GM23338 (cell line): Measurements from ENCODE around the gene CDKAL1. TPM values are rescaled to one million over a fixed set of nuclear protein-coding genes. Genes with fewer than 3 reads are reported as not detected.

ENCODE experiments used
- ATAC-seq: fragments of 200-7000 bp; cut with Tn5 transposase; 3 replicates; pipeline ENCODE4 v1.9.1; 2020
- DNase-seq: peaks from one replicate; pipeline ENCODE4 v3.0.0-alpha.2; 2015; ENCODE audit warnings: low spot score
- H2AFZ ChIP-seq: fragments of 200-600 bp; sonication (generic); 2 replicates; pipeline ENCODE4 v1.8.0; 2016; ENCODE audit warnings: antibody characterized with exemption, mild to moderate bottlenecking, moderate library complexity
- H3F3A ChIP-seq: fragments of 200-600 bp; sonication (generic); replicated peaks from 2 replicates; pipeline ENCODE4 v1.8.0; 2017; ENCODE audit warnings: antibody characterized with exemption, mixed run types, low read depth
- H3K27ac ChIP-seq: fragments of 200-600 bp; sonication (generic); 2 replicates; pipeline ENCODE4 v1.6.1; 2016; ENCODE audit warnings: low read depth
- H3K27me3 ChIP-seq: fragments of 200-600 bp; sonication (generic); 2 replicates; pipeline ENCODE4 v1.8.0; 2016; ENCODE audit warnings: mild to moderate bottlenecking, mixed run types, moderate library complexity; ENCODE audit not compliant: insufficient read depth
- H3K36me3 ChIP-seq: fragments of 200-600 bp; sonication (generic); 2 replicates; pipeline ENCODE4 v1.8.0; 2016; ENCODE audit warnings: mild to moderate bottlenecking; ENCODE audit not compliant: insufficient read depth
- H3K4me1 ChIP-seq: fragments of 200-600 bp; sonication (generic); 2 replicates; pipeline ENCODE4 v1.8.0; 2016; ENCODE audit warnings: mild to moderate bottlenecking, moderate library complexity; ENCODE audit not compliant: insufficient read depth
- H3K4me2 ChIP-seq: fragments of 200-600 bp; sonication (generic); 2 replicates; pipeline ENCODE4 v1.7.1; 2017; ENCODE audit warnings: mixed run types
- H3K4me3 ChIP-seq: fragments of 200-600 bp; sonication (generic); 2 replicates; pipeline ENCODE4 v1.6.1; 2016; ENCODE audit warnings: mixed run types
- H3K79me2 ChIP-seq: fragments of 200-600 bp; sonication (generic); replicated peaks from 2 replicates; pipeline ENCODE4 v1.8.0; 2017; ENCODE audit warnings: mild to moderate bottlenecking; ENCODE audit not compliant: insufficient read depth
- H3K9me2 ChIP-seq: fragments of 200-600 bp; sonication (generic); 2 replicates; pipeline ENCODE4 v1.8.0; 2017; ENCODE audit not compliant: insufficient read depth
- H4K20me1 ChIP-seq: fragments of 200-600 bp; sonication (generic); replicated peaks from 2 replicates; pipeline ENCODE4 v1.8.0; 2017; ENCODE audit warnings: mild to moderate bottlenecking; ENCODE audit not compliant: insufficient read depth
- H3K27ac Mint-ChIP-seq: 2 replicates; pipeline ENCODE4 v1.8.0; 2020; ENCODE audit warnings: inconsistent platforms, mild to moderate bottlenecking, moderate library complexity, mixed read lengths
- H3K27me3 Mint-ChIP-seq: 3 replicates; pipeline ENCODE4 v1.8.0; 2022; ENCODE audit warnings: low read depth, mild to moderate bottlenecking, moderate library complexity, mixed read lengths, inconsistent platforms; ENCODE audit not compliant: insufficient read depth, poor library complexity
- H3K36me3 Mint-ChIP-seq: 3 replicates; pipeline ENCODE4 v1.8.0; 2021; ENCODE audit warnings: low read depth, mild to moderate bottlenecking, inconsistent platforms, moderate library complexity, mixed read lengths
- H3K4me1 Mint-ChIP-seq: 3 replicates; pipeline ENCODE4 v1.8.0; 2020; ENCODE audit warnings: mild to moderate bottlenecking, inconsistent platforms, mixed read lengths
- H3K4me3 Mint-ChIP-seq: 3 replicates; pipeline ENCODE4 v1.8.0; 2021; ENCODE audit warnings: moderate library complexity, mild to moderate bottlenecking, inconsistent platforms, mixed read lengths
- H3K9me3 Mint-ChIP-seq: 3 replicates; pipeline ENCODE4 v1.8.0; 2020; ENCODE audit warnings: moderate library complexity, mild to moderate bottlenecking, inconsistent platforms, mixed read lengths
- CTCF ChIP-seq, 2 experiments: fragments of 200-600 bp in 1 of 2; sonication (generic) in 1 of 2; conservative IDR thresholded peaks; 2 replicates each; pipeline versions ENCODE4 v1.5.1 to v1.6.1; 2016 to 2017; ENCODE audit warnings: antibody characterized with exemption in 2 of 2, low read depth in 2 of 2, mild to moderate bottlenecking in 2 of 2, moderate library complexity in 1 of 2
- EZH2 ChIP-seq: fragments of 200-600 bp; sonication (generic); IDR thresholded peaks from one replicate; pipeline ENCODE4 v1.8.0; 2017; ENCODE audit warnings: antibody characterized with exemption, mild to moderate bottlenecking, low read depth; ENCODE audit not compliant: unreplicated experiment
- JUNB ChIP-seq: IDR thresholded peaks from one replicate; pipeline ENCODE4 v1.6.1; 2016; ENCODE audit warnings: antibody characterized with exemption; ENCODE audit not compliant: unreplicated experiment
- REST ChIP-seq: IDR thresholded peaks from one replicate; pipeline ENCODE4 v1.6.1; 2018; ENCODE audit warnings: antibody characterized with exemption; ENCODE audit not compliant: unreplicated experiment
- STAT1 ChIP-seq: IDR thresholded peaks from one replicate; pipeline ENCODE4 v1.6.1; 2016; ENCODE audit warnings: antibody characterized with exemption; ENCODE audit not compliant: unreplicated experiment
- ZNF331 ChIP-seq: fragments of 250-450 bp; sonication (Bioruptor Pico); IDR thresholded peaks from 2 replicates; pipeline ENCODE4 v1.5.0; 2020; ENCODE audit warnings: low read depth, mild to moderate bottlenecking, moderate library complexity
- ZNF462 ChIP-seq: fragments of 250-450 bp; sonication (Bioruptor Pico); IDR thresholded peaks from 2 replicates; pipeline ENCODE4 v1.5.0; 2020; ENCODE audit warnings: mild to moderate bottlenecking, moderate library complexity
- polyA plus RNA-seq: library from polyadenylated mRNA; unstranded; fragments of >200 nt; fragmentation: Nextera tagmentation; extraction: Ambion mirVana; gene quantifications from 2 replicates; pipeline ENCODE4 v1.2.1, GENCODE V29; 2016
- total RNA-seq: library from RNA; depleted of rRNA; stranded (reverse); fragments of >200 nt; shearing (Covaris generic); gene quantifications from 2 replicates; pipeline ENCODE4 v1.2.3, GENCODE V29; 2014

Gene CDKAL1
- total and polyA plus RNA-seq, 2 experiments from 2014 or later, result 17.8 to 35.0 TPM

GRCh38 chr6:20623761-20624160 lies 89.5 kb downstream of the CDKAL1 start (continued):
- TF ChIP-seq ZNF462 (CRISPR knock-in tag) (no peak), EZH2 (no peak), STAT1 (no peak)

- DNase-seq (no peak), ATAC-seq (no peak)
- H3K27me3 Mint-ChIP-seq, result no peaks in the 10 kb centered on the region
- peaks cover 30% of the 10 kb centered on the region for H3K4me1 ChIP-seq
- no peaks in the 10 kb centered on the region for H3K9me3 Mint-ChIP-seq
- H3K4me3 Mint-ChIP-seq, result no peak overlapping the region
- H3K4me3 ChIP-seq, result no peak overlapping the region
- H4K20me1 ChIP-seq, result no peaks in the 10 kb centered on the region
- H3K4me1 Mint-ChIP-seq, result peaks cover 37% of the 10 kb centered on the region
- no peaks in the 10 kb centered on the region for H3F3A ChIP-seq
- no peak overlapping the region for H3K27ac Mint-ChIP-seq
- H3K27ac ChIP-seq, result no peak overlapping the region
- H2AFZ ChIP-seq, result no peak overlapping the region
- no peaks in the 10 kb centered on the region for H3K9me2 ChIP-seq
- no peak overlapping the region for H3K4me2 ChIP-seq
- no peaks in the 10 kb centered on the region for H3K36me3 ChIP-seq
- no peaks in the 10 kb centered on the region for H3K36me3 Mint-ChIP-seq
- 0 out of 2 replicates have a peak, but pooled peaks cover 5% of the 10 kb centered on the region for H3K79me2 ChIP-seq
- H3K27me3 ChIP-seq, result no peaks in the 10 kb centered on the region
- TF ChIP-seq JUNB (no peak), REST (no peak), ZNF331 (no peak), EZH2 (no peak), CTCF (conservative IDR thresholded peaks at IDR 0.05; ENCODE audit: low read depth in 2 of 2) (no peak)
Measured at GRCh38 chr6:20626165-20626564, 91.9 kb downstream of the CDKAL1 start.
